HG03060 (cell line): ENCODE results near the gene CHRM1.
"Not testable (repeated sequence)": the region's sequence is repeated elsewhere in the genome, so short reads cannot be mapped to it uniquely, and the experiment has no call there.

Experiments
- ATAC-seq: cut with Tn5 transposase; IDR thresholded peaks from one replicate; pipeline ENCODE4 v1.9.1; 2021; ENCODE audit warnings: low read depth, moderate number of reproducible peaks; ENCODE audit not compliant: unreplicated experiment

CHRM1 gene, protein sequence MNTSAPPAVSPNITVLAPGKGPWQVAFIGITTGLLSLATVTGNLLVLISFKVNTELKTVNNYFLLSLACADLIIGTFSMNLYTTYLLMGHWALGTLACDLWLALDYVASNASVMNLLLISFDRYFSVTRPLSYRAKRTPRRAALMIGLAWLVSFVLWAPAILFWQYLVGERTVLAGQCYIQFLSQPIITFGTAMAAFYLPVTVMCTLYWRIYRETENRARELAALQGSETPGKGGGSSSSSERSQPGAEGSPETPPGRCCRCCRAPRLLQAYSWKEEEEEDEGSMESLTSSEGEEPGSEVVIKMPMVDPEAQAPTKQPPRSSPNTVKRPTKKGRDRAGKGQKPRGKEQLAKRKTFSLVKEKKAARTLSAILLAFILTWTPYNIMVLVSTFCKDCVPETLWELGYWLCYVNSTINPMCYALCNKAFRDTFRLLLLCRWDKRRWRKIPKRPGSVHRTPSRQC

DNA sequence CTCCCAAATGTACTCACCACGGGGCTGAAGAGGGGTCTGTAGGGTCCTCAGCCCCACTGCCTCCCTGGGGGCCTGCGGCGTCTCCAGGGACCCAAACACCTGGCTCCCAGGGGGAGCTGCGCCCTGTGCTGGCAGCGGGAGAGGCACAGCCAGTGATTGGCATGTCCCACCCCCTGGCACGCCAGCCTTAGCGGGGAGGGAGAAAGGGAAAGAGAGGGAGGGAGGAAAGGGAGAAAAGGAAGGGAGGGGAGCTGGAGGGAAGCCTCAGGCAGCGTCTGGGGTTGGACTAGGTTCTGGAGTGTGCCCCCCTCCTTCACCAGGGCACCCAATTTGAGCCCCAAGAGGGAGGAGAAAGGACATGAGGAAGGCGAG lies at the start of gene CHRM1:
Gene CHRM1 (minus strand): TSS at position 163 of the 372 bp plus-strand sequence. CDS start 10,263 bp downstream, outside the sequence.
- ATAC-seq = no peak

DNA sequence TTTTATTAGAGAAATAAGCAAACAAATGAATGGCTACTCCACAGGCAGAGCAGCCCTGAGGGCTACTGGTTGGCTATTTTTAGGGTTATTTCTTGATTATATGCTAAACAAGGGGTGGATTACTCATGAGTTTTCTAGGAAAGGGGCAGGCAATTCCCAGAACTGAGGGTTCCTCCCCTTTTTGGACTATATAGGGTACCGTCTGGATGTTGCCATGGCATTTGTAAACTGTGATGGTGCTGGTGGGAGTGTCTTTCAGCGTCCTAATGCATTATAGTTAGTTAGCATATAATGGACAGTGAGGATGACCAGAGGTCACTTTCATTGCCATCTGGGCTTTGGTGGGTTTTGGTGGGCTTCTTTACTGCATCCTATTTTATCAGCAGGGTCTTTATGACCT lies 44.4 kb upstream of the CHRM1 start:
- no peak for ATAC-seq

DNA sequence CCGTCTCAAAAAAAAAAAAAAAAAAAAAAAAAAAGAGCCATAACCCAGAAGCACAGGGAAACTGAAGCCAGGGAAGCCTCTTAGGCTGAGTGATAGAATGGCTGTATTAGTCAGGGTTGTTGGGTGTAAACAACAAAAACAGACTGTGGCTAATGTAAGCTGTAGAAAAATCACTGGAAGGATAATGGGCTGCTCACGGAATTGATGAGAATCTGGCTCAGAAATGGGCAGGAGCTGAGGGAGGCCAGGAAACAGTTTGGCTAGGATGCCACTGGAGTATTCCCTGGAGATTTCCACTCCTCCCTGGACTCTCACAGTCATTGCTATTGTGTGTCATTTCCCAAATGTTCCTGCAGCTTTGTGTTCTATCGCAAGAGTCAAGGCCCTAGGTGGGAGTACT lies 41.2 kb upstream of the CHRM1 start:
- ATAC-seq = no peak

DNA sequence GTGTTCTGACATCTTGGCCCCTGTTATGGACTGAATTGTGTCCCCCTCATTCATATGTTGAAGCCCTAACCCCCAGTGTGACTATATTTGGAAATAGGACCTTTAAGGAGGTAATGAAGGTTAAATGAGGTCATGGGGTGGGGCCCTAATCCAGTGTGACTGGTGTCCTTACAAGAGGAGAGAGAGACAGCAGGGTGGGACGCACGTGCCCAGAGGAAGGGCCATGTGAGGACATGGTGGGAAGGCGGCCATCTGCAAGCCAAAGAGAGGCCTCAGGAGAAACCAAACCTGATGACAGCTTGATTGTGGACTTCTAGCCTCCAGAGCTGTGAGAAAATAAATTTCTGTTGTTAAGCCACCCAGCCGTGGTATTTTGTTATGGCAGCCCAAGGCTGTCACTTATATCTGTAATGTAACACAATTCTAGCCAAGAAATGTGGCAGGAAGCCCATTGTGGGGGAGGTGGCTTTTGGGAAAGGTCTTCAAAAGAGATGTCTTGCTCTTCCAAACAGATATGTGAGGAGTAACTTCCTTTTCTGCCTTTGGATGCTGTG lies 39.9 kb upstream of the CHRM1 start:
- ATAC-seq = no peak

DNA sequence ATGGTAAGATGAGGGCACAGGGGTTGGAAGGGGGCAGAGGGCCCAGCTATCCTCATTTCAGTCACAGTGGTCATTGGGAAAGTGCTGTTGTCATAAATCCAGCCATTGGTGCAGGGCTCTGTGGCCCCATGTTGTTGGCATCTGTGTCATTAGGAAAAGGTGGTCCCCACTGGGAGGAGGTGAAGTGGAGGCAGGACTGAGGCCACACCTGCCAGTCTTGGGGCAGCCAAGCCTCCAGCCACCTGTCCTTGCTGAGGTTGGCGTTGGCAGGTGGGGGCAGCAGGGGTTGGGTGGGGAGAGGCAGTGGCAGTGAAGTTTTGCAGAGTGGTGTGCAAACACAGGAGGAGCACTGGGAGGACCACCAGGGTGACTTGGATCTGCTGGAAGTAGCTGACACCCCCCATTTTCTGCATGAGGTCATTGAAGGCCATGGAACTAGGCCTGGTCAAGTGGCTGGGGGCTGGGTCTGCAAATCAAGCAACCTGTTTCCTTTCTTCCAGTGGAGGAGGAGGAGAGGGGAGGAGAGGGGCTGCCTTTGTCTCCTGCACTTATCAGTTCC lies 38.3 kb upstream of the CHRM1 start:
- ATAC-seq = no peak

DNA sequence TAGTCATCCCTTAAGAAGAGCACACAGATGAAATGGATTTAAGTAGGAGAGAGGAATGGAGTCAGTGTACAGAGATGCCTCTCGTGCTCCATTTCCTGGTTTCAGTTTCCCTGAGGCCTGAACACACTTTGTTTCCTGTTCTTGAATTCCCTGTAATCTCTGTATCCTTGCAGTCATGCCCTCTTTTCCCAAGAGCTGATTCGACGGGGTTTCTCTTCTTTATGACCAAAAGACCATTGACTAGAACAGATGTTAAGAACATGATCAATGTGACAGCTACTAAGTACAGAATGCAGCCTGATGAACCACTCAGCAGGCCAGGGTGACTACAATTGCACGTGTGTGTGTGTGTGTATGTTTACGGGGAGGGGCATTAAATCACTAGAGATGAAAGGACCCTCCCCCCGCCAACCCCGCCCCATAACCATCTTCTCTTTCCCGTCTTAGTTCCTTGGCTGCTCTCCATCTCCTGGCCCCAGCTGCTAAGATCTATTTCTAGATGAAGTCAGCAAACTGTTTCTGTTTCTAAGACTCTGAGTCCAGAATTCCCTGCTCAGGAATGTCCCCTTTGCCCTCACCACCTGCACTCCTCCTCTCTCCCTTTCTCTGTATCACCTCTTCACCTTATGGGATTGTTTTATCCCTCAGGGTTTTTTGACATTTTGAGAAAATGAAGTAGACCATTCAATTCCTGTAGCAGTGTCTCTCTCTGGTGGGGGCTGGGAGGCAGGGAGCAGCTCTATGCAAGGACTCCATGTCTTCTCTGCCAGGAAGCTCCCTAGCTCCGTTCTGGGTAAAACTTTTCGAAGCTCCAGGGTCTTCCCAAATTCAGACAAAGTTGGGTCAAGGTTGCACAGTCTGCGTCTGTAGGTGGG lies 37.6 kb upstream of the CHRM1 start:
- no peak for ATAC-seq

DNA sequence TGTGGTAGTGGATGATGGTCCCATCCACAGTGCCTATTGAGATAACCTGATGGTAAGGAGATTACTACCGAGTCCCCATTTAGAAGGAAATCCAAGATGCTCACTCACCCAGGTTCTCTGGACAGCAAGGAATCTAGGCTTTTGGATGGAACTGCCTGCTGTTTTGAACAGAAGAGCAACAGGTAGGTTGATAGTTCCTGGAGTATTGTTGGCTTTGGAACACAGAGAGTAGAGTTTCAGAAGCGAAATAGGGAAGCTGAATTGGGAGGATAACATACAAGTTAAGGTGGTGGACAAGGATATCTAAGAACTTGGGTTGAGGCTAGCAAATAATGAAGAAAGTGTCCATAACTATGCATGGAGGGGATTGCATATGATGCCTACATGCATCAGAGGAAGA lies 36.0 kb upstream of the CHRM1 start:
- ATAC-seq = no peak

DNA sequence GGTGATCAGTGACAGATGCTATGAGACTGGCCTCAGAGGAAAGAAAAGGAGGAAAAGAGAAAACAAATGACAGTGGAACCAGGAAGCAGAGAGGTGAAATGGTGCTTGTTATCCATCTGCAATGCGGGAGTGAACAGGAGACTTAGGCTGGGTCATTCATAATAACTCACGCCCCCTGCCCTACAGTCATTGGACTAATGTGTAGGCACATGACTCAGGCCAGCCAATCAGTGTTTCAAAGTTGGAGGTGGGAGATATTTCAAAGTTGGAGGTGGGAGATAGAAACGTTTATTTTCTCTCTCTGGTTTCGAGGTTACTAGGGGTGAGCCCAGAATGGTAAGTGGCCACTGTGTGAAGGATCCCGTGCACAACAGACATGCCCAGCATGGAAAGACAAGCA lies 33.3 kb upstream of the CHRM1 start:
- no peak for ATAC-seq

DNA sequence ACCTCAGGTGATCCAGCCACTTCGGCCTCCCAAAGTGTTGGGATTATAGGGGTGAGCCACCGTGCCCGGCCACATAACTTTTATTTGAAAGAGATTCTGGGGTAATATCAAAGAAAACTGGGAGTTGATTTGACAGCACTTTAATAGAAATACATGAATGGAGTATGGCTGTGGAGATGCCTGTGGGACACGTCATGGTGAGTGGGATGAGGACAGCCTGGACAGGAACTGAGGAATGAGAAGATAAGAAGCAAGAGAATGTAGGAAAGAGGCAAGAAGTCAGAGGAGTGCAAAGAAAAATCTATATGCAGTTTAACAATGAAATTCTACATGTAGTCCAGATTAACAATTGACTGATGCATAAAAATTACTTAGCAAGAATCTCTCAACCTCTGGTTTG lies 32.6 kb upstream of the CHRM1 start:
- ATAC-seq = no peak

DNA sequence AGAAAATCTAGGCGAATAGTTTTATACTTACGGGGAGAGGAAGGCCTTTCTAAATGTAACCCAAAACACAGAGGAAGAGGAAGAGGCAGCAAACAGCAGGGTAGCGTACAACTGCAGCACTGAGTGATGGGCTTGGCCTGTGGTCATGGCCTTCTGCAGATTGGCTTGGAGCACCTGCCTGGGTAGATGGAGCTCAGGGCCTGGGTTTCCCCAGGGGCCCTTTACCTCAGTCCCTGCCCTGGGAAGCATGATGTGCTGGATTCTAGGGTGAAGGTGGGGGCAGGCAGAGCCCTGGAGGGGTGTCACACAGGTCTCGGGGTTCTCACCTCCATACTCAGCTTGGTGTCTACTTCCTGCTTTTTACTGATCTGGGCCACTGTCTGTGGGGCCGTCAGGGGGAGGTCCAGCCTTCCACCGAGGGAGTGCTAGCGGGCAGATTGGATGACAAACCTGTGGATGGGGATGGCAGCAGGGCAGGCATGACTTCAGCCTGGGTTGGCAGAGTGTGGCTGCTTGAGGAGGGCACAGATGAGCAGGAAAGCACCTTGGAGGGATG lies 27.7 kb upstream of the CHRM1 start:
- ATAC-seq = no peak

DNA sequence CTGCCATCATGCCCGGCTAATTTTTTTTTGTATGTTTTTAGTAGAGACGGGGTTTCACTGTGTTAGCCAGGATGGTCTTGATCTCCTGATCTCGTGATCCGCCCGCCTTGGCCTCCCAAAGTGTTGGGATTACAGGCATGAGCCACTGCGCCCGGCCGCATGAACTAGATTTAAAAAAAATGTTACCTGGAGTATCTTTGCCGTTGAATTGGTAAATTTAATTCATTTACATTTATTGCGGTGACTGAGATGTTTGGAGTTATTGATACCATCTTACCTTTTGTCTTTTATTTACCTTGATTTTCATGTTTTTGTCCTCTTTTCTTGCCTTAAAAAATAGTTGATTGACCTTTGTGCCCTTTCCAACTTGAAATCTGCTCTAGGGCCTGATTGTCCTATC lies 24.4 kb upstream of the CHRM1 start:
- ATAC-seq = not testable (repeated sequence)

DNA sequence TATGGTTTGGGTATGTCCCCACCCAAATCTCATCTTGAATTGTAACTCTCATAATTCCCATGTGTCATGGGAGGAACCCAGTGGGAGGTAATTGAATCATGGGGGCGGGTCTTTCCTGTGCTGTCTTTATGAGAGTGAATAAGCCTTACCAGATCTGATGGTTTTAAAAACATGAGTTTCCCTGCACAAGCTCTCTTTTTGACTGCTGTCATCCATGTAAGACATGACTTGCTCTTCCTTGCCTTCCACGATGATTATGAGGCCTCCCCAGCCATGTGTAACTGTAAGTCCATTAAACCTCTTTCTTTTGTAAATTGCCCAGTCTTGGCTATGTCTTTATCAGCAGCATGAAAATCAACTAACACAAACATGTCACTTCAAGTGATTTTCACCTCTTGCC lies 16.4 kb upstream of the CHRM1 start:
- ATAC-seq = not testable (repeated sequence)

DNA sequence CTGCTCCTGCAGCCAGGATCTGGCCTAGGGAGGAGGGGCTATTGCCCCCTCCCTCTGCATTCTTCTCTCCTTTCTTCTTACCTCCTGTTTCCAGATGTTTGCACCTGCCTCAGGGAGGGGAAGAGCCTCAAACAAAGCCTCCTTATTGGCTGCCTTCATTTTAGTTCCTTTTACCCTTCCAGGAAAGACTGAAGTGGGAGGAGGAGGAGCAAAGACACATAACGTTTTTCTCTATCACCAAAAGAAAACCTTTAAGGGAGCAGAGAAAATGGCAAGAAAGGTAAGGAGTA lies 13.3 kb upstream of the CHRM1 start:
- no peak for ATAC-seq

DNA sequence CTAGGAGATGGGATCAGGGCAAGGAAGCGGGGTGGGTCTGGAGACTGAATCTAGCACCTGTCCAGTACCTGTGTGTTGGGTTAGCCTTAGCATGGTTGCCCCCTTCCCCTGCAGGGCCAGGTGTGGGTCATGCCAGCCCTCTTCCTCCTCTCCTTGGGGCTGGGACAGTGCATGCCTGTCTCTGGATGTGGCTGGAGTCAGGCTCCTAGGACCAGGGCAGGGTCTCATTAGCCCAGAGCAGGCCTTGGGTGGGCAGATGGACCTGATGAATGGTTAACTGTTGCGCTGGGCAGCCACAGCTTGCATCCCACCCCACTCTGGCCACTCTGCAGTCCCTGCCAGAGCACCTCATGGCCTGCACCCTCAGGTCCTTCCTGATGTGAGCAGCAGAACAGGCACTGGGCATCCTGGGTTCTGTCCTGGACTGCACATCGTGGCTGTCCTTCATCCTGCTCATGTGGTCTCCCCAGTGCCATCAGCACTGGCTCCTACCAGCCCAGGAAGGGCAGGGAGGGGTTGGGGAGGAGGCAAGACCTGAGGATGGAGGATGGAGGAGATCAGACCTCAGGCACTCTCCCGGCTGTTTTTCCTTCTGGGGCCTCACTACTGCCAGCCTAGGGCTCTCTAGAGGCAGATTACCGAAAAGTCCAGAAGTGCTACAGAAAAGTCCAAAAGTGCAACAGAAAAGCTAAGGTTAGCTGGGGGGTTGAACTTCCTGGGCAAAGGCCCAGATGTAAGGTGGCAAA lies 12.8 kb upstream of the CHRM1 start:
- no peak for ATAC-seq

DNA sequence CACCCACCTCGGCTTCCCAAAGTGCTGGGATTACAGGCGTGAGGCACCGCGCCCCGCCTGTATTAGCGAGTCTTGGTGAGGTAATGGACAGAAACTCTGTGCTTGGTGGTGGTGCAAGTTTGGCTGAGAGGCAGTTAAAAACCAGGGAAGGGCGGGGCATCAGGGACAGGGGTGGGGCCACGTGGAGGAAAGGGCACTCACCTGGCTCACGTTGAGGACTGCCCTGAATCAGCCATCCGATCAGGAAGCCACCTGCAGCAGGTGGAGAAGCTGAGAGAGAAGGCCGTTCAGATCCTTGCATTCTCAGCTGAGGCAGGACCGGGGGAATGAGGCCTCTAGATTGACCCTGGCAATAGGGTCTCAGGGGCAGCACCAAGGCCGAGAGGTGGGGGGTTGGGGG lies 12.1 kb upstream of the CHRM1 start:
- ATAC-seq = no peak

DNA sequence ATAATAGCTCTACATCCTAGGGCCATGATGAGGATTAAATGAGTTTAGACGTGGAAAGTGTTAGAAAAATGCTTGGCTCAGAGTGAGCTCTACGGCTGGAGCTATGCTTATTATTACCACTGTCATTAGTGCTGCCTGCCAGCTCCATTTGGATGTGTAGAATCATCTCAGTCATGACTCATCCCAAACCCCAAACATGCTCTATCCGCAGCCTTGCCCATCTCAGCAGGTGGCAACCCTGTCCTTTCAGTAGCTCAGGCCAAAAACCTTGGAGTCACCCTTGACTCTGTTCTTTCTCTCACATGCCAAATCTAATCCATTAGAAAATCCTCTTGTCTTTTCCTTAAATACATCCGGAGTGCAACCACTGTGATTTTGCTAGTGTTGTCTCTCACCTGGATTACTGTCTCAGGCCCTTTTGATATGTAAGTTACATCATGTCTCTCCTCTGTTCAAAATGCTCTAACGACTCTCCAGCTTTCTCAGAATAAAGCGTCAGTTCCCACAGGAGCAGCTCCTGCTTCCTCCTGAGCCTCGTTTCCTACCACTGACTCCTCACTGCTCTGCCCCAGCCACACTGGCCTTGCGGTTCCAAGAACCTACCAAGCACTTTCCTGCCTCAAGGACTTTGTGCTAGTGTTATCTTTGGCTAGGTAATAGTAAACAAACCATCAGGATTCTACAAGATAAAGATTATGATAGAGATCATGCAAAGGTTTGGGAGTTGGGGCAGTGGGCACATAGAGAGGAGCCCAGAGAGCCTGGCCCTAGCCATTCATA lies 10.5 kb upstream of the CHRM1 start:
- no peak for ATAC-seq

DNA sequence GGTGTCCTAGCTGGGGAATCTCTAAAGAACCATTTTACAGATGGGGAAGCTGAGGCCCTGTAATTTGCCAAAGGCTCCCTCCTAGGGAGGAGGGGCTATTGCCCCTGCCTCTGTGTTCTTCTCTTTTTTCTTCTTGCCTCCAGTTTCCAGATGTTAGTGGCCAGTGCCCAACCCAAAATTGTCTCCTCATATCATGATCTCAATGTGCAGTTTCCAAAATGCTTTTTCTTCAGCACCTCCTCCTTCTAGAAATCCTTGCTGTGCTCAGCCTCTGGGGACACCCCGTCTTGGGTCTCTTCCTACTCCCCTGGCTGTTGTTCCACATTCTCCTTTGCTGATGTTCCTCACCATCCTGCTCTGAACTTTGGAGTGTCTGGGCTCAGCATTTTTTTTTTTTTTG lies 9.5 kb upstream of the CHRM1 start:
- ATAC-seq = no peak

DNA sequence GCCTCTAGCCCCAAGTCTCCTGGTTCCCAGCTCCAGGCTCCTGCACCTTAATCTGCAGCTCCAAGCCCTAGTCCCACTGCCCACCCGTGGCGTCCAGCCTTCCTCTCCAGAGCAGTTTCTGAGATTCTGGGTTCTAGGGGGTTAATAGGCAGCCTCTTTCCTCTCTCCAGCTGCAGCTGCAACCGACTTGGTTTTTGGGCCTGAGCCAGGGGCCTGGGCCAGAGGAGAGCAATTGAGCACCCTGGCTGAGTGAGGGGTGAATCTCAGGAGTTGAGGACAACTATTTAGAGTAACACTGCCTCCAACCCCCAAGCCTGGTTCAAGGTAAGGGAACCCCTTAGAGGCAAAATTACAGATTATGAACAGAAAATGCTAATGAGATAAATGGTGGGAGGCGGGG lies 9.0 kb upstream of the CHRM1 start:
- no peak for ATAC-seq

DNA sequence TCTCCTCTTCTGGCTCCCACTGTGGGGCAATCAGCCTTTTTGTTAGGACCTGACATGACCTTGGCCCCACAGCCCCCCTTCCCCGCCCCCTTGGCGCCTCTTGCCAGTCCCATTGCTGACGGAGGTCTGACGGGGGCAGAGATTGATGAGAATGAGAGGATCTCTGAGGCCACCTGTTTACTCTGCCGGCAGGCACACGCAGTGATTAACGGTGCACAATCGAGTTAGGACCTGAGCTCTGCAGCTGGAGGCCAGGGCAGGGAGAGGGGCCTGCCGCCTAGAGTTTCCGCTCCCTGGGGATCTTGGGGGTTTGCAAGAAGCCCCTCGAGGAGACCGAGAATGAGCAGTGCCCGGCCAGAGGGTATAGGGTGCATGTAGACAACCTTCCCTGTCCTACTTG lies 6.8 kb upstream of the CHRM1 start:
- no peak for ATAC-seq
